Measurements from ENCODE around the gene PTGES3L. TPM values are rescaled to one million over a fixed set of nuclear protein-coding genes. Genes with fewer than 3 reads are reported as not detected.

The PTGES3L gene
- total and polyA plus RNA-seq, 2 of the 13 experiments (the other 11 are each of a cell fraction or from before 2014, with no cell fraction given), result 1.2 to 2.9 TPM

GRCh38 chr17:42997984-42998938 is 18.4 kb upstream of the PTGES3L start, which contains the start of gene RPL27 (continued):
- TF ChIP-seq CC2D1A (CRISPR knock-in tag; IDR thresholded peaks at IDR 0.05) (no peak; the same call in 1 of the 2 replicates), TOPORS (CRISPR knock-in tag; IDR thresholded peaks at IDR 0.05) (peak; percentile 97; the same call in 1 of the 2 replicates), TFE3 (CRISPR knock-in tag; IDR thresholded peaks at IDR 0.05) (peak; percentile 98), ZNF484 (CRISPR knock-in tag; IDR thresholded peaks at IDR 0.05; ENCODE audit: borderline replicate concordance, low read depth) (no peak), HOXA7 (CRISPR knock-in tag; IDR thresholded peaks at IDR 0.05) (no peak), DPF2 (CRISPR knock-in tag; IDR thresholded peaks at IDR 0.05; ENCODE audit: borderline replicate concordance, low read depth) (peak; percentile 52; the same call in 1 of the 2 replicates), RFXAP (CRISPR knock-in tag; IDR thresholded peaks at IDR 0.05; ENCODE audit: borderline replicate concordance) (peak; percentile 93; the same call in 1 of the 2 replicates), POLR2AphosphoS2 (IDR thresholded peaks at IDR 0.05; ENCODE audit: low read depth, low read length) (peak; percentile 88), CHD4 (IDR thresholded peaks at IDR 0.05; ENCODE audit: borderline replicate concordance, low read length) (no peak), TIGD3 (CRISPR knock-in tag; IDR thresholded peaks at IDR 0.05; ENCODE audit: borderline replicate concordance) (peak; percentile 95), CEBPG (CRISPR knock-in tag; IDR thresholded peaks at IDR 0.05) (peak; percentile 69), JARID2 (CRISPR knock-in tag; IDR thresholded peaks at IDR 0.05; ENCODE audit: insufficient replicate concordance) (no peak), PCBP2 (optimal IDR thresholded peaks at IDR 0.05; ENCODE audit: low read depth, low read length, poor library complexity, severe bottlenecking) (no peak), PAX8 (CRISPR knock-in tag; IDR thresholded peaks at IDR 0.05; ENCODE audit: borderline replicate concordance) (peak; percentile 73), PCBP1 (IDR thresholded peaks at IDR 0.05; ENCODE audit: borderline replicate concordance, low read depth, low read length) (peak; percentile 85; the same call in 1 of the 2 replicates), MLX (CRISPR knock-in tag; IDR thresholded peaks at IDR 0.05) (peak; percentile 86)
- TF ChIP-seq, protein P1, sequence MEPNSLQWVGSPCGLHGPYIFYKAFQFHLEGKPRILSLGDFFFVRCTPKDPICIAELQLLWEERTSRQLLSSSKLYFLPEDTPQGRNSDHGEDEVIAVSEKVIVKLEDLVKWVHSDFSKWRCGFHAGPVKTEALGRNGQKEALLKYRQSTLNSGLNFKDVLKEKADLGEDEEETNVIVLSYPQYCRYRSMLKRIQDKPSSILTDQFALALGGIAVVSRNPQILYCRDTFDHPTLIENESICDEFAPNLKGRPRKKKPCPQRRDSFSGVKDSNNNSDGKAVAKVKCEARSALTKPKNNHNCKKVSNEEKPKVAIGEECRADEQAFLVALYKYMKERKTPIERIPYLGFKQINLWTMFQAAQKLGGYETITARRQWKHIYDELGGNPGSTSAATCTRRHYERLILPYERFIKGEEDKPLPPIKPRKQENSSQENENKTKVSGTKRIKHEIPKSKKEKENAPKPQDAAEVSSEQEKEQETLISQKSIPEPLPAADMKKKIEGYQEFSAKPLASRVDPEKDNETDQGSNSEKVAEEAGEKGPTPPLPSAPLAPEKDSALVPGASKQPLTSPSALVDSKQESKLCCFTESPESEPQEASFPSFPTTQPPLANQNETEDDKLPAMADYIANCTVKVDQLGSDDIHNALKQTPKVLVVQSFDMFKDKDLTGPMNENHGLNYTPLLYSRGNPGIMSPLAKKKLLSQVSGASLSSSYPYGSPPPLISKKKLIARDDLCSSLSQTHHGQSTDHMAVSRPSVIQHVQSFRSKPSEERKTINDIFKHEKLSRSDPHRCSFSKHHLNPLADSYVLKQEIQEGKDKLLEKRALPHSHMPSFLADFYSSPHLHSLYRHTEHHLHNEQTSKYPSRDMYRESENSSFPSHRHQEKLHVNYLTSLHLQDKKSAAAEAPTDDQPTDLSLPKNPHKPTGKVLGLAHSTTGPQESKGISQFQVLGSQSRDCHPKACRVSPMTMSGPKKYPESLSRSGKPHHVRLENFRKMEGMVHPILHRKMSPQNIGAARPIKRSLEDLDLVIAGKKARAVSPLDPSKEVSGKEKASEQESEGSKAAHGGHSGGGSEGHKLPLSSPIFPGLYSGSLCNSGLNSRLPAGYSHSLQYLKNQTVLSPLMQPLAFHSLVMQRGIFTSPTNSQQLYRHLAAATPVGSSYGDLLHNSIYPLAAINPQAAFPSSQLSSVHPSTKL (CRISPR knock-in tag; IDR thresholded peaks at IDR 0.05), result peak; percentile 87
- TF ChIP-seq, protein P2, sequence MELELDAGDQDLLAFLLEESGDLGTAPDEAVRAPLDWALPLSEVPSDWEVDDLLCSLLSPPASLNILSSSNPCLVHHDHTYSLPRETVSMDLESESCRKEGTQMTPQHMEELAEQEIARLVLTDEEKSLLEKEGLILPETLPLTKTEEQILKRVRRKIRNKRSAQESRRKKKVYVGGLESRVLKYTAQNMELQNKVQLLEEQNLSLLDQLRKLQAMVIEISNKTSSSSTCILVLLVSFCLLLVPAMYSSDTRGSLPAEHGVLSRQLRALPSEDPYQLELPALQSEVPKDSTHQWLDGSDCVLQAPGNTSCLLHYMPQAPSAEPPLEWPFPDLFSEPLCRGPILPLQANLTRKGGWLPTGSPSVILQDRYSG (CRISPR knock-in tag; IDR thresholded peaks at IDR 0.05), result no peak; the same call in 1 of the 2 replicates

Data from HepG2 (cell line).